GDM1 (cell line): Measurements from ENCODE around the gene SKIDA1.

Experiments
- DNase-seq: peaks from one replicate; lab custom pipeline; 2025; lab: John Stamatoyannopoulos, UW

Gene SKIDA1

DNA sequence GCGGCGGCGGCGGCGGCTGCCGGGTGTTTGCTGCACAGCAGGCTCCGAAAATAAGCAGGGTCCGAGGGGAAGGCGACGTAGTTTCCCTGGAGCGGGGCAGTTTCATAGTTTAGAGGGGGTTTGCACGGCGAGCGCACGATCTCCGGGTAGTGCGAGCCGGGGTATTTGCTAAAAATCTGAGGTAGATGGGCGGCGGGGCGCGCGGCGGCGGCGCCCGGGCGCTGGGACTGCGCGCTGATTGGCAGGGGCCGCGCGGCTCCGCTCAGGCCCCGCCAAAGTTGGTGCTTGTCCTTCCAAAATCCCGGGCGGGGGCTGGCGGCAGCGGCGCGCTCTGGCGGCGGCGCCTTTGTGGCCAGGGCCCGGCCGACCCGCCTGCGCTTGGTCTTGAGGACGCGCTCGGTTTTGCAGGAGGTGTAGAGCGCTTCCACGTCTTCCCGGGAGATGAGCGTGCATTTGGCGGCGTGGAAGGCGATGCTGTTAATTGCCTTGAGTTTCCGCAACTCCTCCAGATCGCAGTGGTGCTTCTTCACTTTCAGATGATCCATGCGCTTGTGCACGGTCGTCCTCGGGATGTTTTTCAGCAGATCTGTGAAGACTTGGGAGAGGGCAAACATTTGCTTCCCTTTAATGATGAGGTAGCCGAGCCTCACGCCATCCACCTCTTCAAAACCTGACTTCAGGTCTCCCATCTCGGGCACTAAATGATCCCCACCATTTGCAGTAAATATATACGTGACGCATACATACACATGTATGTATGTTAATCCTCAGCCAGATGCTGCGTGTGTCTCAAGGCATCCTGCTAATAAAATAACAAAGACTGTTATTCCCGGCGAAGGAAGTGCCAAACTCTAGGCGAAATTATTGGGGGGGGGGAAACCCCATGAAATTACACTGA lies 8.1 kb downstream of the SKIDA1 start:
- no peak for DNase-seq

DNA sequence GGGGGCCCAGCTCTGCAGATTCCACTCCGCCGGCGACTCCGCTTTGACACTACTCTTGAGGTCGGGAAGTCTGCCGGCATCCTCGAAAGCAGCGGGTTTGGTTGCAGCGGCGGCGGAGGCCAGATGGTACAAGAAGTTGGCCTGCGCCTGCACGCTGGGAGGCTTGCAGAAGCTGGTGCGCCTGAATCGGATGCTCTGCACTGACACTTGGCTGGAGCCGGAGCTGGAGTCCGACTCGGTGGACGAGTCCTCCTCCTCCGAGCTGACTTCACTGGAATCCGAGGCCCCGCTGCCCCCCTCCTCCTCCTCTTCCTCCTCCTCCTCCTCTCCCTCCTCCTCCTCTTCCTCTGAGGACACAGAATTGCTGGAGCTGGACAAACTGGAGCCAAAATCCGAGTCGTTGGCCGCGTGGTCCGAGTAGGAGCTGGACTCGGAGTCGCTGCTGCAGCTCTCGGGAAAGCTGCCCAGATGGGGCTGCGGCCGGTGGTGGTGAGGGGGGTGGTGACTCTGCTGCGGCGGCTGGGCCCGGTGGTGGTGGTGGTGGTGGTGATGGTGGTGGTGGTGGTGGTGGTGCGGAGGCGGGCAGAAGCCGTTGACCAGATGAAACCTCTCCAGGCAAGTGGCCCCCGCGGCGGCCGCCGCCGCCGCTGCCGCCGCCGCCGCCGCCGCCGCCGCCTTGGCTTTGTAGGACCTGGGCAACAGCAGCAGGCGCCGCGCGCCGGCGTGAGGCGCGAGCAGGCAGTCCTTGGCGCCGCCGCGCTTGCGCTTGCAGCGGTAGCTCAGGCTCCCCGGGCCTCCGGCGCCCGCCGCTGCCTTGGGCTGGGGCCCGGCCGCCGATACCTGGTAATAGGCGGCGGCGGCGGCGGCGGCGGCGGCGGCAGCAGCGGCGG lies 9.0 kb downstream of the SKIDA1 start:
- peak; percentile 52 for DNase-seq

DNA sequence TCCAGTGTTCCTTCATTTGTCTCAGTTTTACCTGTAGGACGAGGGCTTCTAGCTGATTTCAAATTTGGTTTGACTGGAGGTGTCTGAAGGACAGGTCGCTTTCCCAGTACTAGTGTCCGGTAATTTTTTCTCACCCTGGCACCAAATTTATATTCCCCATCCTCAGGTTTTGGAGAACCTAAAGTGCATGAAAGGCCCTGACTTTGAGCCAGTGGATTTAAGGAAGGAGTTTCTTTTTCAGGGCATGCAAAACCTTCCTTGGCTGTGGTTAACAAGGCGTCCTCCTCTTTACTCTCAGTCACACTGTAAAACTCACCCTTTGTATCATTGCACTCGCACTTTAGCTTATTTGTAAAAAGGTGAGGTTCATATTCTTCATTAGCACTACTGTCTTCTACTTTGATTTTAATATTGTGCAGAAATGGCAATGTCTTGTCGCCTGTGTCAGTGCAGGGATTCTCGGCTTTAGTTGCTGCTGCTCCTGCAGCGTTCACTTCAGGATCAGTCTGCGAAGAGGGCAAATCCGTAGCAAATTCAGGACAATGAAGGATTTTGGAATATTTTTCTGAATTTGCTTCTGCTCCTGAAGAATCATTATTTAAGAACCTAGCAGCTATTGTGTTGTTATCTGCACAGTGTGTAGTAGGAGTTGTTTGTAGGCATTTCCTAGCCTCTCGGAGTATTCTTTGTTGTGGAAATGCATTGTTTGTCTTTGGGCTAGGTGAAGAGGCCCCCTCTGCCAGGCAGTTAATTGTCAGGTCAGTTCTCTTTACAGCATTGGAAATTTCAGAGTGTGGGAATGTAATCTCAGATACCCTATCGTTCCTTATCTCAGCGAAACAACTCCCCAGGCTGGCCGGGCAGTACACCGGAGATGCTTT lies 9.9 kb downstream of the SKIDA1 start:
- DNase-seq, result no peak

DNA sequence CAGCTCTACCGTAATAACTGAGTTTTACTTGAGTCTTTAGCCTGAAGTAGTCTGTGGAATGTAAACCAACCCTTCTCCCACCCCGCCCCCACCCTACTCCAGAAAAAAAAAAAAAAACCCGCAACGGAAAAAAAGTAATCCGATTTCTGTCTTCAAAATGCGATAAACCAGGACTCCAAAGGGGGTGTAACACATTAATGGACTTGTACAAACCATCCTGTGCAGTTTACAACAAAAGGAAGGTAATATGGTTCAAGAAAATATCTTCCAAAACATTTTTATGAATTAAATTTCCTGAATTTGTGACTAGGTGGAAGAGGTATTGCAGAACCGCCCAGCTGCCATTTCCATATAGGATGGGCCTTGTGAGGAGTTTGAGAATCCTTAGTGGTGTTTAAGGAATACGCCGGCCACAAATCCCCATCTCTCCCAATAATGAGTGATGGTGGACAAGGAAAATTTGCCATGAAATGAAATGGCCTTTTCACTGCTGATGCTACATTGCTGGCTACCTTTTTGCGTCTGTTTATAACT lies 10.6 kb downstream of the SKIDA1 start:
- DNase-seq, result no peak

DNA sequence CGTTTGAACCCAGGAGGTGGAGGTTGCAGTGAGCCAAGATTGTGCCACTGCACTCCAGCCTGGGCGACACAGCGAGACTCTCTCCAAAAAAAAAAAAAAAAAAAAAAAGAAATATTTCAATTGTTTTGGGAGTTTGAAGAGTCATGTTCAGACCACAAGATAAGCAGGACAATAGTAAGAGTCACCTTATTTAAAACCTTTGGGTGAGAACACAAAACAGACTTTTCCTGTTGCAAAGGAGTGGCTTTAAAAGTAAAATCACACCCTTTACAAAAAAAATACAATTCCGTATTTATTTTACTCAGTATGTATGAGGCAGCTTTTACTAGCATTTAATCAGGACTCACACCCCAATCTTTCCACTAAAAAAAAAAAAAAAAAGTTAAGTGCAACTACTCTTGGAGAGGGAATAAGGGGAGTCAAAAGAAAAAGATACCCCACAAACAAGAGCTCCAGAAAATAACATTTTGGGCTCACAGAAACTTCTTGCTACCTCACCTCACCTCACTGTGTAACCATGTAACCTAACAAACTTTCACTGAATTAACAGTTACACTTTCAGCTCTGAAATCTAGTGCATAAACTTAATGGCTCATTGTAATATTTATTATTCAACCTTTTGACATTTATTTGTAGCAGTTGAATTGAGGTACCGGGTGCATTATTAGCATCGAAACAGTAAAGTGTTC lies 11.2 kb downstream of the SKIDA1 start:
- no peak for DNase-seq

DNA sequence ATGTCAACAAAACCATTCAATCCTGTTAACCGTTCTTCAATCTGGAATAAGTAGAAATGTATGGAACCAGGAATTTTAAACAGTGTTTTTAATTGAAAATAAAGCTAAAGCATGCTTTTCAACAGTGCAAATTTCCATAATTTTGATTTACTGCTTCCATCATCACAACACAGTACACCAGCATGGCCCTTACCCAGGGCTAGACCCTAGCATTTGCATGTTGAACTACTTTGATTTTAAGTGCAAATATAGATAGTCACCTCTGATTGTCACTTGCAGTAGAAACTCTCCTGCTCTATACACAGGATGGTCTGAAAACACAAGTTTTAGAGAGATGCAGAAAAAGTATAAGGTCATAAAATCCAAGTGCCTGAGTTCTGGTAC lies 12.1 kb downstream of the SKIDA1 start:
- DNase-seq, result no peak

DNA sequence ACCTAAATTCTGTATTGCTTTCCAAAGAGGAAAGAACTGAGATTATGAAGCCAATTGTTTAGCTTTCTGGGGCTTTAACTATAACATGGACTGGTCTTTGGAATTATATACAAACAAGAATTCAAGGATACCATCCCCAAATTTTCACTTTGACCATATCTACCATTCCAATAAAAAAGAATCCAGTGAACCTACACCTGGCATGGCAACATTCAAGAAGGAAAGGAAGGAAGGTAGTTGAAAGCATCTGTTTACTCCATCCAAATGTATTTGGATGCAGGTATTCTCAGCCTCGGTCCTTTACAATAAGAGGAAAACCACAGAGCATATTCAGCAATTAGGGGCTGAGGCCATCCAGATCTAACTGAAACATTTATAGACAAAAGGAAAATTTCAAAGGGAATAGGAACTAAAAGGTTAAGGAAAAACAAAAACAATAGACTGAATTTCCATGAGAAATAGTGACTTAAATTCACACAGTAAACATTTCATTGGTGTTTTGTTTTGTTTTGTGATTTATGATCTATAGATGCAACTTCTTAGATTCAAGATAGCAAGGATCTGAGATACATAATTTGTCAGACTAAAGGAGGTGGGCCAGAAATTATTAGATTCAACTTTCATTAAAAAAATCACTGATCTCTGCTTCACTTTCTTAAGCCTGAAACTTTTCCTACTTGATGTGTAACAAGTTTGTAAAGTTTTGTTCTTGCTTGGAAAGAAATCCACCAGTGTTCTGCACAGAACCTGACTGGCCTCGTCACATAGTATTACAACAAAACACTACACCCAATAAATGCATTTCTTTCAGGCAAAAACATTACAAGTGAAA lies 12.7 kb downstream of the SKIDA1 start:
- no peak for DNase-seq

DNA sequence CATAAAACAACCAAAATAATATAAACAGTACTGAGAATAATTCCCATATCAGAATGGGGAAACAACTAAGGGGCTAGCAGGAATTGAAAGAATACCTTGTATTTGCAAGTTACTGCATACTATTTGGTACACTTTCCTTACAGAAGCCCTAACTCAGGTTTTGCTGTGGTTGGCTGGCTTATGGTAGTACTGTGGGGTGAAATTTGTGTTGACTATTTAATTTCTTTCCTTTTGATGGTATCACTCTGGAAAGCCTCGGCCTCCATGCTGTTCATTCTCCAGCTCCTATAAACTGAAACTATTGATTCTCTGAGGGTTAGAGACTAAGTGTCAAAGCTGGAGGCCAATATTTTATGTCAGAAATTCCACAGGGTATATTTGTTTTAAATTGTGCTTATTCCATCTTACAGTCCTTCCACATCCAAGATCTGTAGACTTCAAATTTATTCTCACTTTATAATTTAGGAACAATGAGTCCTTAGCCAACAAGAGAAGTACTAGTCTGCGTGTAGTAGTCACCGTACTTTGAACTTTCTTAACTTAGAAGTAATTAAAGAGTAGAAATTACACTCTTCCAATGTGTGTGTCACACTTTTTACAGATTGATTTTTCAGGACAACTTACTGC lies 13.4 kb downstream of the SKIDA1 start:
- no peak for DNase-seq

DNA sequence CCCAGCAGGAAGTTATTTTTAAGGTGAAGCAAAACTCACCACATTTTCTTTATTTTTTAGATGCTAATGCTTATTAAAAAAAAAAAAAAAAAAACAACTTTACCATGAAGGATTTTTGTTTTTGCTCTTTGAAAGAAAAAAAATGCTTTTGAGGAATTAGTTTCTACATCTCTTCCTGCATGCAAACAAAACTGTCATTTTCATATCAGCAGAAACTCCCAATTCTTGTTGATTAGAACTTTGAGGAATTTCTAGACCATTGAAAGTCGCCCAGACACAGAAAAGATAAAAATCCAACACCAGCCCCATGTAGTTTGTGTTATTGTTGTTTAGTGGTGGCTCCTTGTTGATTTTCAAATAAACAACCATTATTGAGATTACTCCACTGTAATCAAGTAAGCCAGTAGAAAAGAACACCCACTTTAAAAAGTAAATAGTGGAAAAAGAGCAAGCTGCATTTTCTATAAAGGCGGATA lies 14.3 kb downstream of the SKIDA1 start:
- no peak for DNase-seq

DNA sequence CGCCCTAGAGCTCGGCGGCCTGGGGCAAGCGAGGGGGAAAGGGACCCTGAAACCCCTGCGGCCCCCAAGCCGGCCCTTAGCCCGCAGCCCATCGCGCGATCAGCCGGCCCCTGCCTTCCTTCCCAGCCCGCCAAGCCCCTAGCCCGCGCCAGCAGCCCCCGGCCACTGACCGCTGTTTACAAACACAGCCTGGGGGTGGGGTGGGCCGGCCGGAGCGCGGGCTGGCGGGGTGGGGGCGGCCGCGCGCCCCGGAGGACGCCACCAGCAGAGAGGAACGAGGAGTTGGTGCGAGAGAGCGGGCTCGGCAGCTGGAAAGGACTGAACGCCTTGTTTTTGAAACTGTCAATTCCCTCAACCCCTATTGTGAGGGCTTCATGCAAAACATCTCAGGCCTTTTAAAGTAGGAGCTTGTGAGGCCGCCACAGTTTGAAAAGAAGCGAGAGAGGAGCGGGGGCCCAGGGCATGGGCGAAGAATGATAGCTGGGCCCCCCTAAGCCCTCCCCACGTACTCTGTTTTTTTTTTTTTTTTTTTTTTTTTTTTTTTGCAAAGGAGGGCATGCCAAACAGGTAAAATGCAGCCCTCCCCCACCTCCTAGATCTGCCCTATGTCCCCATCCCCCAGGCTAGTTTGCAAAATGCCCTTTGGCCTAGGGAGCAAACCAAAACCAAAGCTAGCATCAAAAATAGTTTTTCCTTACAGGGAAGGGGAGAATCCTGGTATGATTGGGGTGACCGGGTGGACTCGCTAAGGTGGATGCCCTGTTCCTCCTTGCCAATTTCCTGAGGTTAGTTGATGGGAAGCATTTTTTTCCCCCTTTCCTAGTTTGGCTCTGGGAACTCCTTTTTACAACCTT lies 15.0 kb downstream of the SKIDA1 start:
- DNase-seq, result no peak

DNA sequence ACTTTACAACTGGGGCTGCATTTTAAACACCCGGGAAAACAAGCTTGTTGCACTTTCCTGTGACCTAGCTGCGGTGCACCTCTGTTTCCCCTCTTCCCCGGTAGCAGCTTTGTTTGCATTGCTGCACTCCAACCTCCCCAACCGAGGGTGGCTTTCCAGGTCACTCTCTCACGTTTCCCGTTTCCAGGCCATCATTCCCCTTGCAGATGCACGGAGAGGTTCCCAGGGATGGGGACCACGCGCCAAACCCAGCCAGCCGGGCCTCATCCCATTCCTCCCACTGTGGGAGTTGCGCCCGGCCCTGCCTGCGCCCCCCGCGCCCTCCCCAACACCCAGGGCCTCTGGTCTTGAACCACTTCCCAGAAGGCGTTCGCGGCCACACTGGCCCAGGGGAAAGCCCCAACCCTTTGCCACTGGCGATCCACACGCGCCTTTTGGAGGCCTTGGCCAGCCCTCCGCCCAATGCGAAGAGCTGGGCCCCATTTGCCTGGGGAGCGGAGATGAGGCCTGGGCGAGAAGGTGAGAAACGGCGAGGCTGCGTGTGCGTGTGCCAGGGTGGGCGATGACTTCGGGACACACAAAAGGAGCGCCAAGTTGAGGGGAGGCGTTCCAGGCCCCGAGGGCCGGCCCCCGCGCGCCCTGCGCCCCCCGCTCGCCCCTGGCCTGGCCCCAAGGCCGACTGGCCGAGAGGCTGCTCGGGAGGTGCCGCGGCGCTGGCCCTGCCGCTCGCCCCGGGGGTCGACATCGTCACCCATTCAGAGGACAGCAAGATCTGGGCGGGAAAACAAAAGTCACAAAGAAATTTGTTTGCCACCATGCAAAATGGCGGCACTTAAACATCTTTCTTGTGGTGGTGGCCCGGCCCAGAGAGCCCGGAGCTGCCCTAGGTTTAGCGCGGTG lies 15.9 kb downstream of the SKIDA1 start:
- no peak for DNase-seq

DNA sequence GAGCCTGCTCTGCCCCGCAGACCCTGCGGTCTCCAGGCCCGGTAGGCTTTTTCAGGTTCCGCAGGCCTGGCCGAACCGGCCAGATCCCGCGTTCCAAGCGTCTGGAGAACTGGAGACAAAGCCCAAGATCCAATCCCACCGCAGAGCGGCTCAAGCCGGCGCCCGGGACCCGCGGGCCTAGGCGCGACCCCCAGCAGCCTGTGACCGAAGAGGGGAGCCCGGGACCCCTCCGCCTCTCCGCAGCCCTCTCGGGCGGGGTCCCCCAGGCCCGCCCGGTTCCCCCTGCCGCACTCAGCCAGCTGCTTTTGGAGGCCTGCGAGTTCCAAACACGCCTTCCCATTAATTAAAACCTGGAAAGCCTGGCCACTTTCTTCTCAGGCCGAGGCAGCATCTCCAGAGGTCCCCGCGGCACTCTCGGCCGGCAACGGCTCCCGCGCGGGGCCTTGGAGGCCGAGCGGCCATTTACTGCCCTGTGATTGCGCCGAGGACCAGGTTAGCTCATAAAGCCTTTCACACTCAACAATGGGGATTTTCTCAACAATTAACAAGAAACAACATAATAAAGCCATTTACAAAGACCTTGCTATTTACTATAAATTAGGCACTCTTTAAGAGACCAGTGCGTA lies 16.7 kb downstream of the SKIDA1 start:
- no peak for DNase-seq

DNA sequence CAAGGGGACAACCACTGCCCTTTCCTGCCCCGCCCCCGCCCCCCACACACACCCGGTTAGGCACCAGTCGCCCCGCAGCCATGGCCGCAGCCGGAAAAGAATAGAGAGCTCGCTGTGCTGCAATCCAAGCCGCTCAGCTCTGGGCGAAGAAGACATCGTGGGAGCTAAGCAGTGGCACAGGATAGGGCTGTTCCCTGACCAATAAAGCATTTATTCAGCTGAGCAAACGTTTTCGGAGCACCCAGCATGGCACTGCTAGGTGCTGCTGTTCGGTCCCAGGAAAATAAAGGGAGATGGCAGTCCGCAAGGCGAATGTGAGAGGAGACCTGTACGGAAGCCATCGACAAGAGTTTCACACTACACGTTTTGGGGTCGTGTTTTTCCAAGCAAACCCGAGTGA lies 18.3 kb downstream of the SKIDA1 start:
- DNase-seq, result no peak

DNA sequence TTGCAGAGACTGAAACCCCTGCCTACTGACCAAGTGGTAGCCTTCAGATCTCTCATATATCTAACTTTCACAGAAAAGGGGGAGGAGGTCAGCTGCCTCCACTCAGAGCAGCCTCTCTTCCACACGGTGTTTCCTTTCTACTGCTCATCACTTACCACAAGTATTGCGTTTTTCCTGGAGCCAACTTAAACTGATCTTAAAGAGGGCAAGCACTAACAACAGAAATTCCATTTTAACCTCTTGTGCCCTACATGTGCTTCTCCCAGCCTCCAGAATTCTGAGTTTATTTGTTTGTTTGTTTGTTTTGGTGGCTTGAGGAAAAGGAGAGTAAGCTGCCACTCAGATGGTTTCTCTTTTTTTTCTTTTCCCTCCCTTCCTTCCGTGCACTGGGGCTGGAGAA lies 19.1 kb downstream of the SKIDA1 start:
- no peak for DNase-seq

DNA sequence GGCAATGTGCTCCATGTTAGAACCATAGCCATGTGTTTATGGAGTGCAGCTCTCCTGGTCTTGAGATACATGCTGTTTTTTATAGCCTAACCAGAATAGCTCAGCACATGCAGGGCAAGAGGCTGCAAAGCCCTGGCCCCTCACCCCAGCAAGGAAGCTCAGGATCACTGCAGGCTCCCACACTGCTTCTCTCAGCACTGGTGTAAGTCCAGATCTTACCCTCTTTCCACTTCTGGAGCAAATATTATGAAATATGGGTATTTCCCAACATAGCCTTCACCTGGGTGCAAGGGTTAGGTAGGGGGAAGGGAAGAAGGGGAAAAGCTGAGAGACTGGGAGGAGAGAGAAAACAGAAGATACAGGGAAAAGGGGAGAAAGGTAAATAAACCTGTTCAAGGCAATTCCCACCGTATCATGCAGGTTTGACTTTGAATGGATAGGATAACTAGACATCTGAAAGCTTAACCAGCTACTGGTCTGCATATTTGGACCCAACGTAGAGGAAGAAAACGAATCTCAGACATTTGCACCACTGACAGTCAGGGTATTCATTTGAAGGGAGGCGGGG lies 19.7 kb downstream of the SKIDA1 start:
- no peak for DNase-seq

DNA sequence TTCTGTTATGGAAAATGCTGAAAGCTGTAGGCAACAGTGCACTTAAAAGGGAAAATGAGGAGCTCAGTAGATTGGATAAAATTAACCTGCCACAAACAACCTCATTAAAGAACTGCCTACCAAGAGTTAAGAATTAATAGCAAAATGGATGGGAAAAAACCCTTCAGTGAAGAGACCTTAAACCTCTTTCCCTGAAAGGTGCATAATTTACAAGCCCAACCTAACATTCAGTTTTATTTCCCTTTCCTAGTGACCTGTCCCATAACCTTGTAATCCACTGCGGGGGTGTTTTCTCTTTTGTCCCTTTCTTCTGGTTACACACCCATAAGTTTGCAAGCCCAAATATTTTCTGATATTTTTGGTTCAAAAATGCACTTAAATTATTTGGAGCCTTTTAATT lies 21.9 kb downstream of the SKIDA1 start:
- no peak for DNase-seq

DNA sequence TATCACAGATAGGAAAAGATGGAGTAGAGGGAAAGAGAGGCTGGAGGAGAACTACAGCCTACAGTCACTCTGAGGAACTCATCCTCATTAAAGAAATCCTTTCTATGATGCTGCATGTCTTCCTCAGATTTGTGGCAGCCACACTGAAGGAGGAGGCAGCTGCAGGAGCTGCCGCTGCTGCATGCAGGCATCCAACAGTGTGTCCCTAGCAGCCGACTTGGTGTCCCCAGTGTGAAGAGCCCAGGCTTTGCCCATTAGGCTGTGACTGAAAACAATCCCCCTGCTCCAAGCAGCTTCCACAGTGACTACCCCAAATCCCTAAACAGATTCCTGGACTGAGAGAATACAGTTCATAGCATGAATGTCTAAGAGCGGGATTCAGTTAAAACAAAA lies 23.1 kb downstream of the SKIDA1 start:
- no peak for DNase-seq
